ENCODE results near the gene RASA1. TPM values are rescaled to one million over a fixed set of nuclear protein-coding genes. Genes with fewer than 3 reads are reported as not detected.

RASA1 gene
- total and polyA plus RNA-seq, 4 donors, result 9.3 to 33.6 (median 23.7) TPM

DNA sequence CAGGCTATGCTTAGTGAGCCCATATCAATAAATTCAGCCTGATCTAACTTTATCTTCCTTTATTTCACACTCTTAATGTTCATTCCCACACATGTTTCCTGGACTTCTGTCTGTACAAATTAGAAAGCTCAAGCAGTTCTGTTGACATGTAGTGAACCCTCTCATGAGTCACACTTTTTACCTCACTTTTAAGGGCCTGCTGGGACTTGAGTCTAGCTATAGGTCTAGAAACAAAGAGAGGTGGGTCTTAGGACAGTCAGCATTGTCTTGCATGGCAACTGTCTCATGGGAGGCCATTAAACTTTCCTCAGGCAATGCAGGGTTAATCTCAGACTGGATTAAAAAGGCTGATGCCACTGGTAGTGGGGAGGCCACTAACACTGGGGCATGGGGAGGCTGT lies 153.6 kb downstream of the RASA1 start:
- DNase-seq (no peak), ATAC-seq (ENCODE audit: low FRiP score) (no peak)
- Histone ChIP-seq H3K36me3 (ENCODE audit: control insufficient read depth in 1 of 2, insufficient read depth in 2 of 2, low read length in 1 of 2) (no peaks in the 10 kb centered on the region), H3K27me3 (ENCODE audit: control insufficient read depth in 1 of 2, insufficient read depth in 2 of 2, low read length in 1 of 2) (no peaks in the 10 kb centered on the region), H3K27ac (ENCODE audit: low read depth in 1 of 2, low read length in 2 of 2) (no peak overlapping the region), H3K4me1 (ENCODE audit: control insufficient read depth in 1 of 2, insufficient read depth in 2 of 2, low read length in 2 of 2) (no peaks in the 10 kb centered on the region), H3K9me3 (ENCODE audit: control insufficient read depth, low read length) (no peaks in the 10 kb centered on the region), H3K4me3 (ENCODE audit: low read length in 2 of 2) (no peak overlapping the region)
- intact Hi-C loops (cut with DNase I), result no loop called here

DNA sequence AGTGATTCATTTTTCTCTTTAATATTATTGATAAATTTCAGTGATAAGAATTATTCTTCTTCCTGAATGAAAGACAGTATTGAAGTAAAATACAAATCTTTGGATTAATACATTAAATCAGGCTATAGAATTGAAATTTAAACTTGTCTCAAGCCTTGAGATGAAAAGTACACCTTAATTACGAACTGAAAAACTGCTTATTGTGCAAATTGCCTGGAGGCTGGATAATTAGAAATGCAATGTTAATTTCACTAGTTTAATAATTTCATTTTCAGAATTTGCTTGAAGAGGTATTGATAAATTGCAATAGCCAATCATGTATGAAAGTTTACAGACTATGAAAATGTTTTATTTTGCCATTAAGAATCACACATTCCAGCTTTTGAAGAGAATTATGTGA lies 156.1 kb downstream of the RASA1 start:
- Histone ChIP-seq H3K27ac (ENCODE audit: low read depth in 1 of 2, low read length in 2 of 2) (no peak overlapping the region), H3K9me3 (ENCODE audit: control insufficient read depth, low read length) (no peaks in the 10 kb centered on the region), H3K27me3 (ENCODE audit: control insufficient read depth in 1 of 2, insufficient read depth in 2 of 2, low read length in 1 of 2) (no peaks in the 10 kb centered on the region), H3K4me3 (ENCODE audit: low read length in 2 of 2) (no peak overlapping the region), H3K4me1 (ENCODE audit: control insufficient read depth in 1 of 2, insufficient read depth in 2 of 2, low read length in 2 of 2) (no peaks in the 10 kb centered on the region), H3K36me3 (ENCODE audit: control insufficient read depth in 1 of 2, insufficient read depth in 2 of 2, low read length in 1 of 2) (no peaks in the 10 kb centered on the region)
- ATAC-seq (ENCODE audit: low FRiP score) (no peak), DNase-seq (no peak)
- 81 to 85% methylated on average over 1 of the region's 1 CpG for WGBS, 2 donors
- intact Hi-C loops (cut with DNase I), result no loop called here

DNA sequence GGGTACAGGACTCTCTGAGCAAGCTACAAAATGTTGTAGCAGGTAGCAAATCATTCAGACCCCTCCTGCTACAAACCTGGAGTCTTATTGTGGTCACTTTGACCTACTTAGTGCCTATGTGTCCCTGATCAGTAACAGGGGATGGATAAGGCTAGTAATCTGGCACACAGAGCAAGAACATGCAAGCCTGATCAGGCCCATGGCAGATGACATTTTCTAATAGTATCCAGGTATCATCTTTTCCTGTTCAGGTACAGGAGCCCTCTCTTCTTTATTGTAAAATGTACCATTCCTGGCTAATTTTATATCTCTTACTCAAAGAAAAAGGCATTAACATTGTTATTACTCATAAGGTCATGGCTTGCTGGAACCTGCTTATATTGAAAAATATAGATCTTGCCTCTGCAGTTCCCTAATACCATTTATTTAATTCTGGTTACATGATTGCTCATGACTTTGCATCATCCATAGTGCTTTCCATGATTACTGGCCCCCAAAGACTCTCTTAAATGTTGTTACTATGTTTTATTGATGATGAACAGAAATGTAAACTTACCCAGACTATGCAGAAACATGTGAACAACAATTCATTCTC lies 163.3 kb downstream of the RASA1 start:
- intact Hi-C loops (cut with DNase I), result no loop called here
- no peak for ATAC-seq (ENCODE audit: low FRiP score)
- H3K9me3 ChIP-seq (ENCODE audit: control insufficient read depth, low read length), result no peaks in the 10 kb centered on the region

DNA sequence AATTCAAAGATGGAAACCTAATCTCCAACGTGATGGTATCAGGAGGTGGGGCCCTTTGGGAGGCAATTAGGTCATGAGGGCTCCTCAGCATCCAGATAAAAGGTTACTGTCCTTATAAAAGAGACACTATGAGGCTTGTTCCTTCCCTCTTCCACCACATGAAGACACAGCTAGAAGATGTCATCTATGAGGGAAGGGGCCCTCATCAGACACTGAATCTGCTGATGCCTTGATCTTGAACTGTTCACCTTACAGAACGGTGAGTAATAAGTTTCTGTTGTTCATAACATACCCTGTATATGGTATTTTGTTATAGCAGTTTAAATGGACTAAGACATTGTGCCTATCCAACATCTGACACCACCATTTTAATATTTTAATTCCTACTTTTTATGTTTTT lies 164.8 kb downstream of the RASA1 start:
- intact Hi-C loops (cut with DNase I), result no loop called here
- WGBS, 2 donors, result 46 to 55% methylated on average over 2 of the region's 2 CpGs
- ATAC-seq (ENCODE audit: low FRiP score) (no peak), DNase-seq (no peak)
- no peak overlapping the region for H3K4me3 ChIP-seq (ENCODE audit: low read length in 2 of 2)
- no peak overlapping the region for H3K27ac ChIP-seq (ENCODE audit: low read depth in 1 of 2, low read length in 2 of 2)
- no peaks in the 10 kb centered on the region for H3K9me3 ChIP-seq (ENCODE audit: control insufficient read depth, low read length)
- H3K4me1 ChIP-seq (ENCODE audit: control insufficient read depth in 1 of 2, insufficient read depth in 2 of 2, low read length in 2 of 2), result no peaks in the 10 kb centered on the region
- no peaks in the 10 kb centered on the region for H3K27me3 ChIP-seq (ENCODE audit: control insufficient read depth in 1 of 2, insufficient read depth in 2 of 2, low read length in 1 of 2)
- H3K36me3 ChIP-seq (ENCODE audit: control insufficient read depth in 1 of 2, insufficient read depth in 2 of 2, low read length in 1 of 2), result no peaks in the 10 kb centered on the region

More for the DNA sequence above, 163.3 kb downstream of the RASA1 start:
- no peak overlapping the region for H3K4me3 ChIP-seq (ENCODE audit: low read length in 2 of 2)
- no peaks in the 10 kb centered on the region for H3K27me3 ChIP-seq (ENCODE audit: control insufficient read depth in 1 of 2, insufficient read depth in 2 of 2, low read length in 1 of 2)
- H3K36me3 ChIP-seq (ENCODE audit: control insufficient read depth in 1 of 2, insufficient read depth in 2 of 2, low read length in 1 of 2), result no peaks in the 10 kb centered on the region
- no peak overlapping the region for H3K27ac ChIP-seq (ENCODE audit: low read depth in 1 of 2, low read length in 2 of 2)
- H3K4me1 ChIP-seq (ENCODE audit: control insufficient read depth in 1 of 2, insufficient read depth in 2 of 2, low read length in 2 of 2), result no peaks in the 10 kb centered on the region
- no peak for DNase-seq

DNA sequence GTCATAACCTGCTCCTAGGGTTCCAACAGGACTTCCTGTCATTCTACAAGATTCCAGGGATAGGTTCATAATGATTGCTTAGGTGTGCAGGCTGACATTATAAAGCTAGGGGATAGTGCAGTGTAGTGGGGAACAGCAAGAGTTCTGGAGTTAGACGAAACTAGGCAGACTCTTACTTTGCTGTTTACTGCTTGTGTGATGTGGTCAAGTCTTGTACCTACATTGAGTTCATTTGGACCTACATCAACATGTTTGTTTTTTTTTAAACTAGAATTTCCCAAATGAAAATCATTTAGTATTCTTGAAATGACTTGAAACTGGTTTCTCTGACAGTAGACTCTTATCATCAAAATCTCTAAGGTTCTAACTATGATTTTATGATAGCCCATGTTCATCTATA lies 166.3 kb downstream of the RASA1 start:
- H3K27ac ChIP-seq (ENCODE audit: low read depth in 1 of 2, low read length in 2 of 2), result no peak overlapping the region
- no peaks in the 10 kb centered on the region for H3K27me3 ChIP-seq (ENCODE audit: control insufficient read depth in 1 of 2, insufficient read depth in 2 of 2, low read length in 1 of 2)
- ATAC-seq (ENCODE audit: low FRiP score), result no peak
- H3K36me3 ChIP-seq (ENCODE audit: control insufficient read depth in 1 of 2, insufficient read depth in 2 of 2, low read length in 1 of 2), result no peaks in the 10 kb centered on the region
- no peak for DNase-seq
- intact Hi-C loops (cut with DNase I), result no loop called here
- WGBS, 2 donors, result 67 to 86% methylated on average over 1 of the region's 1 CpG
- no peak overlapping the region for H3K4me3 ChIP-seq (ENCODE audit: low read length in 2 of 2)
- no peaks in the 10 kb centered on the region for H3K9me3 ChIP-seq (ENCODE audit: control insufficient read depth, low read length)
- H3K4me1 ChIP-seq (ENCODE audit: control insufficient read depth in 1 of 2, insufficient read depth in 2 of 2, low read length in 2 of 2), result no peaks in the 10 kb centered on the region

DNA sequence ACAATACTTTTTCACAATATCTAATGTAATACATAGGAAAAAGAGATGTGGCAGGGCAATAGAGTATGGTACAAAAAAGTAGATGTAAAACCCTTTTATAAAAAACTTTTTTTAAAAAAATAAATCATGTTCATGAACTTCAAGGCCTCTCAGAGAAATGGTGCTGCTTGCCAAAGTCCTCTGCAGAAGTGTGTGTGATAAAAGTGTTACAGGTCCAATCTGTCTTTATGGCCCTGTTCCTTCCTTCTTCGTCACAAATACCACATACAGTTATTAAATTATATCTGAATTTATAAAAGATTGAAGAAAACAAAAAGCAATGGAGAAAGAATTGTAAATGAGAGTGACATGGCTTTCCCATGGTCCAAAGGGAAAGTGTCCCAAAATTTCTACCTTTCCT lies 166.8 kb downstream of the RASA1 start:
- ATAC-seq (ENCODE audit: low FRiP score) (no peak), DNase-seq (no peak)
- H3K4me1 ChIP-seq (ENCODE audit: control insufficient read depth in 1 of 2, insufficient read depth in 2 of 2, low read length in 2 of 2), result no peaks in the 10 kb centered on the region
- H3K27ac ChIP-seq (ENCODE audit: low read depth in 1 of 2, low read length in 2 of 2), result no peak overlapping the region
- no peaks in the 10 kb centered on the region for H3K36me3 ChIP-seq (ENCODE audit: control insufficient read depth in 1 of 2, insufficient read depth in 2 of 2, low read length in 1 of 2)
- intact Hi-C loops (cut with DNase I), result no loop called here
- WGBS, 2 donors, result 60 to 79% methylated on average over 1 of the region's 1 CpG
- no peak overlapping the region for H3K4me3 ChIP-seq (ENCODE audit: low read length in 2 of 2)
- H3K27me3 ChIP-seq (ENCODE audit: control insufficient read depth in 1 of 2, insufficient read depth in 2 of 2, low read length in 1 of 2), result no peaks in the 10 kb centered on the region
- no peaks in the 10 kb centered on the region for H3K9me3 ChIP-seq (ENCODE audit: control insufficient read depth, low read length)

DNA sequence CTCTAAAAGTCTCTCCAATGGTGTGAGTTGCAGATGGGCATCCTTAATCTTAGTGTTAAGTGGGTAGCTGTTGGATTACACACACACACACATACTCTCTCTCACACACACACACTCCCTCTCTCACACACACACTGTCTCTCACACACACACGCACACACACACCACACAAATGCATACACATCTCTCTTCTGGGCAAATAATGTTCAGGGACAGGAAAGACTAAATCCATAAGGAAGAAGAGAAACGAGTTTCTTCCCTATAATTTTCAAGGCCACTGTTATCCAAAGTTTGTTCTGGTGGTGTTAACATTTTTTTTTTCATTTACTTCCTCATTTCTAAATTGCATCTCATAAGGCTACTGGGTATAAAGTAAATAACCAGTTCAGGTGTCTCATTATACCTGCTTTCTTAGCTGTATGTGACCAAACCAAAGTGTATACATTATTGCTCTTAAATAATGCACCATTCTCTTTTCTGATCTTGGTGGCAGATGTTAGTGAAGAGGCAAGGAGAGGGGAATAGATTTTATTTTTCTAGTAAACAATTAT lies 167.5 kb downstream of the RASA1 start:
- Histone ChIP-seq H3K4me3 (ENCODE audit: low read length in 2 of 2) (no peak overlapping the region), H3K27ac (ENCODE audit: low read depth in 1 of 2, low read length in 2 of 2) (no peak overlapping the region), H3K4me1 (ENCODE audit: control insufficient read depth in 1 of 2, insufficient read depth in 2 of 2, low read length in 2 of 2) (no peaks in the 10 kb centered on the region), H3K9me3 (ENCODE audit: control insufficient read depth, low read length) (no peaks in the 10 kb centered on the region), H3K27me3 (ENCODE audit: control insufficient read depth in 1 of 2, insufficient read depth in 2 of 2, low read length in 1 of 2) (no peaks in the 10 kb centered on the region), H3K36me3 (ENCODE audit: control insufficient read depth in 1 of 2, insufficient read depth in 2 of 2, low read length in 1 of 2) (no peaks in the 10 kb centered on the region)
- no peak for ATAC-seq (ENCODE audit: low FRiP score)
- intact Hi-C loops (cut with DNase I), result no loop called here
- 77 to 84% methylated on average over 2 of the region's 2 CpGs for WGBS, 2 donors
- DNase-seq, result no peak

DNA sequence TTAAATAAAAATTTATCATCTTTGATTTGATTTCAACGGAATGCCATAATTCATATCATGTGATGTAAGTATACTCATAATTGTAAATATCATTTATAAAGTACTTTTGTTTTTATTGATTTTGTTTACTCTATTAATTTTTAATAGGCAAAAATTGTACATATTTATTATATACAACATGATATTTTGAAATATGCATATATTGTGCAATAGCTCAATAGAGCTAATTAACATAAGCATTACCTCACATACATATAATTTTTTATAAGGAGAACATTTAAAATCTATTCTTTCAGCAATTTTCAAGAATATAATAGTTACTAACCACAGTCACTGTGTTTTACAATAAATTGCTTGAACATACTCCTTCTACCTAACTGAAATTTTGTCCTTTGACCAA lies 170.0 kb downstream of the RASA1 start:
- no peaks in the 10 kb centered on the region for H3K36me3 ChIP-seq (ENCODE audit: control insufficient read depth in 1 of 2, insufficient read depth in 2 of 2, low read length in 1 of 2)
- intact Hi-C loops (cut with DNase I), result no loop called here
- no peak overlapping the region for H3K4me3 ChIP-seq (ENCODE audit: low read length in 2 of 2)
- no peaks in the 10 kb centered on the region for H3K27me3 ChIP-seq (ENCODE audit: control insufficient read depth in 1 of 2, insufficient read depth in 2 of 2, low read length in 1 of 2)
- no peaks in the 10 kb centered on the region for H3K4me1 ChIP-seq (ENCODE audit: control insufficient read depth in 1 of 2, insufficient read depth in 2 of 2, low read length in 2 of 2)
- ATAC-seq (ENCODE audit: low FRiP score) (no peak), DNase-seq (no peak)
- H3K27ac ChIP-seq (ENCODE audit: low read depth in 1 of 2, low read length in 2 of 2), result no peak overlapping the region
- 82 to 84% methylated on average over 1 of the region's 1 CpG for WGBS, 2 donors
- H3K9me3 ChIP-seq (ENCODE audit: control insufficient read depth, low read length), result no peaks in the 10 kb centered on the region

DNA sequence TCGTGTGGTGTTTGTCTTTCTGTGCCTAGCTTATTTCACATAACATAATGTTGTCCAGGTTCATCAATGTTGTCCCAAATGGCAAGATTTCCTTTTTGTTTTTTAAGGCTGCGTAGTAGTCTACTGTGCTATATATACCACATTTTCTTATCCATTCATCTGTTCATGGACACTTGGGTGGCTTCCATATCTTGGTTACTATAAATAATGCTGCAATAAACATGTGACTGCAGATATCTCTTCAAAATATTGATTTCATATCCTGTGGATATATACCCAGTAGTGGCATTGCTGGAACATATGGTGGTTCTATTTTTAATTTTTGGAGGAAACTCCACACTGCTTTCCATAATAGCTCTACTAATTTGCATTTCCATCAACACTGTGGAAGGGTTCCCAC lies 170.5 kb downstream of the RASA1 start:
- Histone ChIP-seq H3K27me3 (ENCODE audit: control insufficient read depth in 1 of 2, insufficient read depth in 2 of 2, low read length in 1 of 2) (no peaks in the 10 kb centered on the region), H3K27ac (ENCODE audit: low read depth in 1 of 2, low read length in 2 of 2) (no peak overlapping the region), H3K9me3 (ENCODE audit: control insufficient read depth, low read length) (no peaks in the 10 kb centered on the region), H3K4me1 (ENCODE audit: control insufficient read depth in 1 of 2, insufficient read depth in 2 of 2, low read length in 2 of 2) (no peaks in the 10 kb centered on the region), H3K36me3 (ENCODE audit: control insufficient read depth in 1 of 2, insufficient read depth in 2 of 2, low read length in 1 of 2) (no peaks in the 10 kb centered on the region), H3K4me3 (ENCODE audit: low read length in 2 of 2) (no peak overlapping the region)
- intact Hi-C loops (cut with DNase I), result no loop called here
- no peak for DNase-seq
- 58 to 69% methylated on average over 2 of the region's 2 CpGs for WGBS, 2 donors
- ATAC-seq (ENCODE audit: low FRiP score), result no peak
